ENCODE measurements around the gene PANX2.

The PANX2 gene

DNA sequence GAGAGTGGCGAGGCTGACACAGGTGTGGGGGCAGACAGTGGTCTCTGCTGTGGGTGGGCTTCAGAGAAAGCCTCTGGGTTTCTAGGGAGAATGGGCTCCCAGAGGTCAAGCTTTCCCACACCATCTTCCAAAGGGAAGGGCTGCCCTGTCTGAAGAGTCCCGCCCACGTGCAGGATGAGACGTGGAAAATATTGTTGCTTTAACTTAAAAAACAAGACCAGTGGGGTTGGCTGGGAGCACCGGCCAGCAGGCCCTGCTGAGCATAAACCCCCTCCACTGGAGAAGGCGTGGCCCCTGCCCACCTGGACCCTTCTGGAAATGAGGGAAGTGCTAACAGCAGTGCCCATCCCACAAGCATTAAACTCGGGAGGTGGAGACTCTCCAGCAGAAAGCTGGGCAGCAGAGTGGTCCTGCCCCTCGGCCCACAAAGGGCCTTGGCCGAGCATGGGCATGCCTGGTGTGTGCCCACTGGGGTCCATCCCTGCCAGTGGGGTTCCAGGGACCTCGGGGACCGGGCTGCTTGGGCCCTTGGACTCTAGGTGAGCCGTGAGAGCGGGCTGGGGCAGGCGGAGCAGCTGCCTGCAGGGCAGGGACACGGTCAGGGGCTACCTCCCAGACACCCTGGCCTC lies 45.6 kb downstream of the PANX2 start:
- no peak for DNase-seq

DNA sequence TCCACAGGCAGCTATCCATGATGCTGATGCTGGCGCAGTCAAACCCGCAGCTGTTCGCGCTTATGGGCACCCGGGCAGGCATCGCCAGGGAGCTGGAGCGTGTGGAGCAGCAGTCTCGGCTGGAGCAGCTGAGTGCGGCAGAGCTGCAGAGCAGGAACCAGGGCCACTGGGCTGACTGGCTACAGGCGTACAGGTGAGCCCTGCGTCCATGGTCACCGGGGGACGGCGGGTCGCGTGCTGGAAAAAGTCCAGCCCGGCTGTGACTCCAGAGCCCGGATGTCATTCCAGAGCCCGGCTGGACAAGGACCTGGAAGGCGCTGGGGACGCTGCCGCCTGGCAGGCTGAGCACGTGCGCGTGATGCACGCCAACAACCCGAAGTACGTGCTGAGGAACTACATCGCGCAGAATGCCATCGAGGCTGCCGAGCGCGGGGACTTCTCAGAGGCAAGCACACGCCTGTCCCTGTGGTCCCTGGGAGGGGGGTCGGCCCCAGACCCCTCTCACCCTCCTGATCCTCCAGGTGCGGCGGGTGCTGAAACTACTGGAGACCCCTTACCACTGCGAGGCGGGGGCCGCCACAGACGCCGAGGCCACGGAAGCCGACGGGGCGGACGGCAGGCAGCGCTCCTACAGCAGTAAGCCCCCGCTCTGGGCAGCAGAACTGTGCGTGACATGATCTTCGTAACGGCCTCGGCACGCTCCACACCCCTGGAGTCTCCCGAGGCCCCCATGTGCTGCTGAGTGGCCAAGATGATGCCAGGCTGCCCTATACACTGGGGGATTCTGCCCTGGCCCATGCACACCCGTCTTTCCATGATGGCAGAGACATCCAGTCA lies 46.4 kb downstream of the PANX2 start:
- DNase-seq: no peak

DNA sequence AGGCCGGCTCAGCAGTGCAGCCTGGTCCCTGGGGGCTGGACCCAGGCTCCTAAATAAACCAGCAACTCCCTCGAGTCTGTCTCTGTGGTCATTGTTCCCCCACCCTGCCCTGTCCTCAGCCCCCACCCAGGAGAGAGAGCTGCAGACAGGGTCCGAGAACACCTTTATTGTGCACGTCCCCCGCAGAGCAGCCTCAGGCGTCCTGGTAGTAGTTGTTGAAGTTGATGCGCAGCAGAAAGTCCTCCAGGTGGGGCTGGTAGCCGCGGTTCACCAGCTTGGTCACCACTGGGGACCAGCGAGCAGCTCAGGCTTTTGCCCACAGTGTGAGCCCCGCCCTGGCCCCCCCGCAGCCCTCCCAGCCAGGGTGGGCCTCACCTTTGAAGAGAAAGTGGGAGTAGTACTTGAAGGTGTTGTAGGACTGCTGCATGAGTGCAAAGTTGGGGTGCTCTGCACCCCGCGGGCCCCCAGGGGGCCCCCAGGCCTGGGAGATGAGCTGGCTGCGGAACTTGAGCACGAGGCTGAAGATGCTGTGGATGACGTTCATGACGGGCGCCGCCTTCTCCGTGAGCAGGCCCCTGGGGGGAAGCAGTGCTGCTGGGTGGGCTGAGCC lies 47.1 kb downstream of the PANX2 start:
- no peak for DNase-seq

DNA sequence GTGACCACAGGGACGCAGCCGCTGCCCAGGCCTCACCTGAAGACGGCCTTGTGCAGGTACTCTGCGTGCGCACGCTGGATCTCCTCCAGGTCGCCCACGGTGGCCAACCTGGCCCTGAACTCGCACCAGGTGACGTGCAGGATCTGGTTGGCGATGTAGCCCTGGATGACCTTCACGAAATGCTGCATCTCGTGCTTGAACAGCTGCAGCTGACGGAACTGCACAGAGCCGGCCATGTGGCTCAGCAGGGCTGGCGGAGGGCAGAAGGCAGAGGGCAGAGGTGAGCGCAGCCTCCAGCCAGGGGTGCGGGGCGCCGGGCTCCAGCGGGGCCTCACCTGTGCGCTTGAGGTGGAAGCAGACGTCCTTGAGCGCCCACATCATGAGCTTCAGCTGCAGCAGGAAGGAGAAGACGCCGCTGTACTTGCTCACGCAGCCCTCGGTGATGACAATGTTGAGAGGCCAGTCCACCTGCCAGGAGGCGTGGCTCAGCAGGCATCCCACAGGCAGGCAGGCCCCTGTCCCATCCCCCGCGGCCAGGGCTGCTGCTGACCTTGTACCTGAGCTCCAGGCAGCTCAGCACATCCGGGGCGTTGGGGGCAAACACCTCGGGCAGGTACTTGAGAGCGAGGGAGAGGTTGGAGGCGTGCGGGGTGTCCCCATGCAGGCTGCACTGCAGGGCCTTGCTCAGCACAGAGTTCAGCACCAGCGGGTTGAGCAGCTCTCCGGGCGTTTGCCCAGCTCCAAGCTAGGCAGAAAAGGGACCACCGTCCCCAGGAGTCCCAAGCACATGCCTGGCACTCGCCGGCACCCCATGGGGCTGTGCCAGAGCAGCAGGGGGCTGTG lies 47.8 kb downstream of the PANX2 start:
- no peak for DNase-seq

DNA sequence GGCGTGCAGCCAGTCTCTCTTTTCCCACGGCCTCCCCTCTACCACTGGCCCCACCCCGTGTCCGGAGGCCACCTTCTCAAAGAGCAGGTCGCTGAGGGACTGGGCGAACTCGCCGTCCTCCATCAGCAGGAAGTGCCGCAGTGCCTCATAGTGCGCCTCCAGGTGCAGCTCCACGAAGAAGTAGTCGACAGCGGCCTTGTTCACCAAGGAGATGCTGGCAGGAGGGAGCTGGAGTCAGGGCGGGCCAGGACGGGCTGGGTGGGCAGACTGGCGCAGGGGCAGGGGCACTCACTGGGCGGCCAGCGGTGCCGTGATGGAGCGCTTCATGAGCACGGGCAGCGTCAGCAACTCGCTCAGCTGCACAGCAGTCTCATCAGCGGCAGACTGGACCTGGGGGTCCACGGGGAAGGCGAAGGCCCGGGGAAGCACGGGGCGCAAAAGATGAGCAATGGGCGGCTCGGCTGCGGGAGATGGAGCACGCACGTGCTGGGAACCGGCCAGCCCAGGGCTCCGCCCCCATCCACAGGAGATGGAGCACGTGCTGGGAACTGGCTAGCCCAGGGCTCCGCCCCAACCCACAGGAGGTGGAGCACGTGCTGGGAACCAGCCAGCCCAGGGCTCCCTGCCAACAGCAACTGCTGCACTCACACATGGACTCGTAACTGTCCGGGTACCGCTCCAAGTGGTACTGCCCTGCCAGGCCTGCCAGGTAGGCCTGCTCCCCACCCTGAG lies 48.6 kb downstream of the PANX2 start:
- DNase-seq: peak; percentile 17 to 29

DNA sequence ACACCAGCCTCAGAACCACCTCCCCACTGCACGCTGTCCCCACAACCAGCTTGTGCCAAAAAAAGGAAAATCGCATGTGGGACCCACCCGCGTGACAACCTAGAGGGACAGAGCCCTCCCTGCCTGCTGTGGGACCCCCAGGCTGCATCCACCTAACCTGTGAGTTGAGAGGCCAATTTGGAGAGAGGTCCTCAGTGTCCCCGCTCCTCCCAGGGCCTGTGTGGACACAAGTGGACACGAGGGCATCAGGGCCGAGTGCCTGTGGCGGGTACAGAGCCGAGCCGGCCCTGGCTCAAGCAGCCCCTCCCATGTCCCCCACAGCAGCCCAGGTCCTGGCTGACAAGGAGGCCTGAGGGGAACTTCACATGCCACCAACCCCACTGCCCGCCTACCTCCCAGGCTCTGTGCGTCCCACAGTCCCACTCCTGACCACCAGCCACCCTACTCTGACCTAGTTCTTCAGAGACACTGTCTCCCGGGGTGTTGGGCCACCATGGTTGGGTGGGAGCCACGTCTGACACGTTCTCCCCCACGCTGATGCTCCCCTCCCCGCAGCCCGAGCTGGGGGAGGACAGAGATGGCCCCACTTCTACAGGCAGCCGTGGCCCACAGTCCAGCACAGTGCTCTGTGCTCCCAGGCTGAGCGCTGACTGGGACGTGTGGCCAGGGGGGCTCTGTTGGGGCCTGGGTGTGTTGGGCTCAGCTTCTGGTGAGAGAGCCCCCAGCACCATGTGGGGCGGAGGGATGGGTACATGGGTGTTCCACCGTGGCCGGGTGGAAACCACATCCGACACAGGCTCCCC lies 49.5 kb downstream of the PANX2 start:
- DNase-seq: no peak

DNA sequence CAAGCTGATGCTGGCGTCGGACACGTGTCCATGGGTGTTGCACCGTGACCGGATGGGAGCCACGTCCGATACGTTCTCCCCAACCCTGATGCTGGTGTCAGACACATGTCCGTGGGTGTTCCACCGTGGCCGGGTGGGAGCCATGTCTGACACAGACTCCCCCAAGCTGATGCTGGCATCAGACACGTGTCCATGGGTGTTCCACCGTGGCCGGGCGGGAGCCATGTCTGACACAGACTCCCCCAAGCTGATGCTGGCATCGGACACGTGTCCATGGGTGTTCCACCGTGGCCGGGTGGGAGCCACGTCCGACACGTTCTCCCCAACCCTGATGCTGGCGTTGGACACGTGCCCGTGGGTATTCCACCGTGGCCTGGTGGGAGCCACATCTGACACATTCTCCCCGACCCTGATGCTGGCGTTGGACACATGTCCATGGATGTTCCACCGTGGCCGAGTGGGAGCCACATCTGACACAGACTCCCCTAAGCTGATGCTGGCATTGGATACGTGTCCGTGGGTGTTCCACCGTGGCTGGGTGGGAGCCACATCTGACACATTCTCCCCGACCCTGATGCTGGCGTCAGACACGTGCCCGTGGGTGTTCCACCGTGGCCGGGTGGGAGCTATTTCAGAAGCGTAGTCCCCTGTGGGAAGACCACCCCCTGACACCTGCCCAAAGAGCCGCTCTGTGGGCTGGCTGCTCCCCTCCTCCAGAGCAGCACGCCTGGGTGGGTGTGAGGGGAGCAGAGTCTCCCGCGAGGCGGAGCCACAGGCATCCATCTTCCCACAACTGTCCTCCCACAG lies 50.3 kb downstream of the PANX2 start:
- no peak for DNase-seq

DNA sequence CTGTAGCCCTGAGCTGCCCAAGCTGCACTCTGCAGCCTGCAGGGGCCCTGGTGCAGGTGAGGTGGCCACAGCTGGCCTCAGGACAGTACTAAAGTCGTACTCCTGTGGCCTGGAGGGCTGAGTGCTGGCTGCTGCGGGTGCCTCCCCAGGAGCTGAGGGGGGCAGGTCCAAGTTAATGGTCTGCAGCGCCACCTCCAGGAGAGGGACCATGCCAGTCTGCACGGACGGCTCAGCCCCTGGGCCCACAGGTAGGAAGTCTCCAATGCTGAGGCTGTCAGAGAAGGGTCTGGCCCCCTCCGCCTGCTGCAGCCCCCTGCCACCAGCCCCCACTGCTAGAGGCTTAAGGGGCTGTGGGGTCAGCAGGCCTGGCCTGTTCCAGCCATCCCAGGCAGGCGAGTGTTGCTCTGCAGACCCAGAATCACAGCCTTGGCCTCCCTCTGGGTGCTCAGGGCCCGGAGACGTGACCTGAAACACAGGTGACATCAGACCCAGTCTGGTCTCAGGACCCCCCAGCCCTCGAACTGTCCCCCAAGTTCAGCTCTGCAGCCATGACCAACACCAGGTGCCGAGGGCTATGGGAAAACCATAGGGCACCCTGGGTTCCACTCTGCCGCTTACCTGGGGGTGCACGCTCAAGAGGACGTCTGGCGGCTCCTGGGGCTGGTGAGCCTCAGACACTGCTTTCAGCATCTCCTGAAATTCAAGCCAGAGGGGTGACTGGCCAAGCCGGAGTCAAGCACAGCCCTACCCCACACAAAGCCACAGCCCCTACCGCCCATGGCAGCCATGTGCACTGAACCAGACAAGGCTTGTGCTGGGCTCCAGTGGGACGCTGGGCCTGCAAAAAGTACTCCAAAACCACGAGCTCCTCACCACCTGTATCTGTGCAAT lies 51.1 kb downstream of the PANX2 start:
- DNase-seq: no peak

DNA sequence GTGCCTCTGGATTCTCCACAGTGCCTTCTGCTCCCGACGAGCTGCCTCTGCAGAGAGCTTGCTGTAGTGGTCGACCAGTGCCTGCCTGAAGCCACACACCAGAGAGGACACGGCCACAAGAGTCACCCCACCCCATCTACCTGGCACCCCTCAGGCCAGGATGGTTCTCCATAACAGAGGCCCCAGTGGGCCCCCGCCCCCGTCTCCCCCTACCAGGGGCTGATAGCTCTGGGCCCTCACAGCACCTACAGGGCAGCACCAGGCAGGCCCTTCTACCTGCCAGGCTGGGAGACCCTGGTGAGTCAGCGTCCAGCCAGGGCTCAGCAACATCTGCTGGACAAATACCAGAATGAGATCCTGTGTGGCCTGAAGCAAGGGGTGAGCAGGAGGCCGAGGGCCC lies 52.0 kb downstream of the PANX2 start:
- no peak for DNase-seq

DNA sequence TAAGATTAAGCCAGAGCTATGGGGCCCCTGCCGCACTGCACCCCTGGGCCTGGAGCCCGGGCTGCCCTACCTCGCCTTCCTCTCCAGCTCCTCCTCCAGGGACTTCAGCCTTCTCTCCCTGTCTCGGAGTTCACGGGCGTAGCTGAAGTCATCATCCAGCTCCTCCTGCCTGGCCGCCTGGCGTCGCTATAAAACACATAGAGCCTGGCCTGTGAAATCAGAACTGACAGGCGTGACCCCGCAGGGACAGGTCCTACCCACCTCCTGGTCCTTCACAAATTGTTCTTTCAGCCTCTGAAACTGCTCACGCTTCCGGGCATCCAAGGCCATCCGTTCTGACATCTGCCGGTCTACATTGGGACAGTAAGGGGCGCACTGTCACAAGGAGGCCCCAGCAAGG lies 53.5 kb downstream of the PANX2 start:
- no peak for DNase-seq

DNA sequence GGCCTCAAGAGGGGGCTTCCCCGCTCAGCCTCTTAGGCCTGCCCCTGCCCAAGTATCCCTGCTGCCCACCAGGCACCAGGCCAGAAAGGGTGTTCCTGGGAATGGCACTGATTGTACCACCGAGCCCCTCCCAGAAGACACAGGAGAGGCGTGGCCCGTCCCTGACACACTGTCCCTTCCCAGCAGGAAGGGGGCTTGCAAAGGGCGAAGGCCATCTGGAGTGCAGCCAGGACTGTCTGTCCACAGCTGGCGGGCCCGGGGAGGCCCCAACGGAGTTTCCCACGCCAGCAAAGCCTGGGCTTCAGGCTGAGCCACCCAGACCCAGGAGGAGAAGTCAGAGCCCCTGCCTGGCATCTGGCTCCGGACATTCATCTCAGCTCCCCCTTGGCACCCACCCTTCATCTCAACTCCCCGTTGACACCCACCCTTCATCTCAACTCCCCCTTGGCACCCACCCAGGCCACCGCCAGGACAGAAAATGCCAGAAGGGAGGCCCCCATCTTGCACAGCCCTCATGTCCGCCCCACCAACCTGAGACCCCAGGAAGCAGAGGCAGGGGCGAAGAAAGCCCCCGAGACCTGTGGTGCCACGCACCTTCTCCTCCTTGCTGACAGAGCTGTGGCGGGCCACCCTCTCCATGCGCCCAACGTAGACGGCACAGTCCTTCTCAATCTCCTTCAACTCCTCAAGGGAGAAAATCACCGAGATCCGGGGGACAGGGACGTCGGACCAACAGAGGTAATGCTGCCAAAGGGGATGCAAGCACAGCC lies 54.9 kb downstream of the PANX2 start:
- DNase-seq: no peak

DNA sequence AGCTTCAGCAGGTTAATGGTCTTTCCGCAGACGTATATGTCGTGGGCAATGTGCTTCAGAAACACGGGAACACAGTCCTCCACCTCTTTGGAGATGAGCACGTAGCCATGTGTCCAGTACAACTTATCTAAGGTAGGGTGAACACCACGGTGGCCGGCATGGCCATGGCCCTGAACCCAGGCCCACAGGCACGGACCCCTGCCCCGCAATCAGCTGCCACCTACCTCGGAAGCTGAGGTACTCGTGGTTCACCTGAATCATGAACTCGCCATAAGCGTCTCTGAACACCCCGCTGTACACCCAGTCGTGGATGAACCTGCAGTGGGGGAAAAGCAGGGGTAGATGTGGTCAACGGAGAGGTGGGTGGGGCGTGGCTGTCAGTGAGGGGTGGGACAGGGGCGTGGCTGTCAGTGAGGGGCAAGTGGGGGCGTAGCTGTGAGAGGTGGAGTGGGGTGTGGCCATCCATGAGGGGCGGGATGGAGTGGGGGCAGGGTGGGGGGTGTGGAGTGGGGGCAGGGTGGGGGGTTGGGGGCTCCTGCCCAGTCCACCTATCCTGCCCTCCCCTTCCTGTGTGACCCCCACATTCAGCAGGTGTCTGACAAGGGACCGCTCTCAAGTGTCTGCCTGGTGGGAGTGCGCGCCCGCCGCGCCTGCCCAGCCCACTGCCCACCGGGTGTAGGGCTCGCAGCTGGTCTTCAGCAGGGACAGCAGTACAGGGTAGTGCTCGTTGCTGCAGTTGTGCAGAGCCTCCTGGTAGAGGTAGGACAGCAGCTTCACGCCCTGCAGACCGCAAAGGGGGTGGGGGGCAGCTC lies 55.7 kb downstream of the PANX2 start:
- DNase-seq: no peak

DNA sequence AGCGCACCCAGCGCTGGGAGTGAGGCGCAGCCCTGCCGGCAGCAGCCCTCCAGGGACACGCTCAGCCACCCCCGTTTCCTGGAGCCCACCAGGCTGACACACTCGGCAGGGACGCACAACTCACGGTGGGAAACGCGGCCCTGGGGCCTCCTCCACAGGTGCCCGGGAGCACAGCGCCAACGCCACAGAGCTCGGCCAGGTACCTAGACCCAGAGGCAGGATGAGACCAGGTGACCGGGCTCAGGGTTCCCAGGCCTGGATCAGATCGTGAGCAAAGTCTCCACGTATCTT lies 56.3 kb downstream of the PANX2 start:
- no peak for DNase-seq

DNA sequence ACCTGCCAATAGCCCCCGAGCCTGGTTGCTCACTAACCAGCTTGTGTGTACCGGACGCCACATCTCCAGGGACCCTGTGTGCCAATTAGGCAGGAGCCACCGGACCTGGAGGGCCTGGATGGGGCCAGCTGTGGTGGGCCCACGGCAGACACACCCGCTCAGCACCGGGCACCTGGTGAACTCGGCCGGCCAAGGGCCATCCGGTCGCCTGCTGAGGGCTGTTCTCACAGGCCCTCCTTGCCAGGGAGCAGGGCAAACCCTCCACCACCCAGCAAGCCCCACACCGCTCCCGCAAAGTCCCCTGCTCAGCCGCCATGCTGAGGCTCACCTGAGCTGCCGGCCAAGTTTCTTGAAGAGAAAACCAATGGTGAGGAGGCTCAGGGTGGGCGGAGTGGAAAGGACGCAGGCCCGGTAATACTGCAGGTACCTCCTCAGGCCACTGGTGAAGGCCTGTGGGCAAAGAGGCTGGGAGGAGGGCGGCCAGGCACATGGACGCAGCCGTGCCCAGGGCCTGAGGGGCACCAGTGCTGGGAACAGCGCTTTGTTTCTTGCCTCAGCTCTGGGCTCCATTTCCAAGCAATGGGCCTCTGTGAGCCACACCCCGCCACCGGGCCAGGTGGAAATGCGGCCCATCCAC lies 57.2 kb downstream of the PANX2 start:
- no peak for DNase-seq

DNA sequence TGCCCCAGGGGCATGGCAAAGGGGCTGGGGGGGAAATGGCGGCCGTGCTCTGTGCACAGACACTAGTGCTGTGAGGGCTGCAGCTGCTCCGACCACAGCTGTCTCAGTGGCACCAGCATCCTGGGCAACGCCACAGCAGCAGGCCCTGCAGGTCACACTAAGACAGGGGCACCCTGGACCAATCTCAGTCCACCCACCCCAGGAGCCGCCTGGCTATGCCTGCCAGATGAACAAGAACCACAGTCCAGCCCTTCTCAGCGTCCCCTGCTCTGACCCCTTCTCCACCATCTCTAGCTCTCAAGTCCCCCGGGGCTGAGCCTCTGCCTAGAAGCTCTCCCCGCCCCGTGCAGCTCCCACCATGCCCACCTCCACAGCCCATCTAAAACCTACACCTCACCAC lies 57.8 kb downstream of the PANX2 start:
- DNase-seq: no peak

DNA sequence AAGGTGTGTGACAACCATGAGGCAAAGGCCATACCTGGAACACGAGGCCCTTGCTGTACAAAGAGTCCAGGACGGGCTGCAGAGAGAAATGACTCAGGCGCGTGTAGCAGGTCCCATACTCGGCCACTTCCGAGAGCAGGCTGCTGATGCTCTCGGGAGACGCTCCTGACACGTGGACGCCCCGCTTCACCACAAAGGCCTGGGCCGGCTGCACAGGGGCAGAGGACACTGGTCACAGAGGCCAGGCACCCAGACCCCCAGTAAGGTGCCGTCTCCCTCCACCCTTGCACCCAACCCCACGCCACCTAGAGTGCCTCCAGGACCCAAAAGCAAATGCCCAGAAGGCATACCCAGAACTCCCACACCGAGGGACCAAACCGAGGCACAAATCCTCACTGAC lies 58.8 kb downstream of the PANX2 start:
- DNase-seq: no peak
